Lung (tissue), 12 donors: ENCODE measurements around the gene GNAS. TPM values are rescaled to one million over a fixed set of nuclear protein-coding genes. Genes with fewer than 3 reads are reported as not detected.

Source experiments
- ATAC-seq: fragments of 200-7000 bp; cut with Tn5 transposase; one replicate; pipeline ENCODE4 v1.9.1; 2020; ENCODE audit warnings: moderate number of reproducible peaks; ENCODE audit not compliant: insufficient read depth, low FRiP score
- DNase-seq, 3 donors: peaks; one replicate each; pipeline ENCODE4 v3.0.0-alpha.2; 2013 to 2017
- H3K27ac ChIP-seq, 2 donors: one replicate each; pipeline ENCODE4 v1.5.1; 2013; ENCODE audit warnings: mild to moderate bottlenecking in 2 of 2, moderate library complexity in 2 of 2, control low read depth in 1 of 2, inconsistent platforms in 1 of 2, low read depth in 1 of 2, low read length in 1 of 2
- H3K27me3 ChIP-seq, 3 donors: one replicate each; pipeline ENCODE4 v1.5.1; 2013; ENCODE audit warnings: low read length in 2 of 3; ENCODE audit not compliant: control insufficient read depth in 3 of 3, insufficient read depth in 3 of 3
- H3K36me3 ChIP-seq, 4 donors: one replicate each; pipeline ENCODE4 v1.5.1; 2013; ENCODE audit warnings: low read length in 4 of 4, mild to moderate bottlenecking in 1 of 4, moderate library complexity in 1 of 4; ENCODE audit not compliant: control insufficient read depth in 4 of 4, insufficient read depth in 4 of 4
- H3K4me1 ChIP-seq, 5 donors: one replicate each; pipeline ENCODE4 v1.5.1; 2013; ENCODE audit warnings: low read length in 5 of 5, mild to moderate bottlenecking in 2 of 5, moderate library complexity in 1 of 5; ENCODE audit not compliant: control insufficient read depth in 5 of 5, insufficient read depth in 5 of 5
- H3K4me3 ChIP-seq: one replicate; pipeline ENCODE4 v1.5.1; 2013; ENCODE audit warnings: mild to moderate bottlenecking, control low read depth, moderate library complexity
- H3K9ac ChIP-seq, 2 donors: one replicate each; pipeline ENCODE4 v1.5.1; 2013; ENCODE audit warnings: low read length in 2 of 2, control low read depth in 1 of 2; ENCODE audit not compliant: insufficient read depth in 1 of 2
- H3K9me3 ChIP-seq, 4 donors: one replicate each; pipeline ENCODE4 v1.5.1; 2013; ENCODE audit warnings: low read length in 3 of 4, mild to moderate bottlenecking in 1 of 4, moderate library complexity in 1 of 4; ENCODE audit not compliant: control insufficient read depth in 4 of 4, insufficient read depth in 3 of 4
- CTCF ChIP-seq: IDR thresholded peaks from 2 replicates; pipeline ENCODE4 v1.5.1; 2012; ENCODE audit warnings: mild to moderate bottlenecking; ENCODE audit errors: control extremely low read depth, extremely low read depth
- WGBS, 2 donors: extraction: QIAGEN DNeasy Blood & Tissue Kit; methylation state at CpG; one replicate each; pipeline ENCODE4 v1.1.7; 2013; 5-methylcytosine and 5-hydroxymethylcytosine counted together
- polyA plus RNA-seq, 2 donors: library from polyadenylated mRNA; stranded (reverse); fragments of 200-250 nt; gene quantifications; one replicate each; pipeline ENCODE4 v1.2.1, GENCODE V29; 2013
- total RNA-seq, 2 donors: library from RNA; depleted of rRNA in 1 of 2; stranded (reverse); fragments of >200 nt in 1 of 2; gene quantifications; one replicate each; pipeline ENCODE4 v1.2.1, GENCODE V29; 2014 to 2021
- donor health status: control.
- donor health status: control.
- donor health status: Bipolar disorder and iron deficiency.
- donor health status: healthy.
- donor health status: DM: yes; HTN: yes; CAD: no.

GNAS gene
- total and polyA plus RNA-seq, 4 donors = 638 to 1,238 (median 887) TPM

- Histone ChIP-seq H3K9me3 (no peaks in the 10 kb centered on the region), H3K27me3 (peaks cover 0 to 28% (median 14%) of the 10 kb centered on the region in 3 donors), H3K36me3 (no peaks in the 10 kb centered on the region), H3K4me3 (no peak overlapping the region), H3K4me1 (peaks cover 0 to 8% (median 0%) of the 10 kb centered on the region in 5 donors), H3K9ac (no peak overlapping the region), H3K27ac (no peak overlapping the region)
- 79 to 88% methylated on average over 10 of the region's 10 CpGs for WGBS, 2 donors
- DNase-seq = no peak
- ATAC-seq = no peak
- TF ChIP-seq CTCF = no peak
Measured at GRCh38 chr20:58836616-58837204, 15.8 kb upstream of the GNAS start.

- H3K4me1 ChIP-seq = peaks cover 0 to 10% (median 2%) of the 10 kb centered on the region in 5 donors
- no peak overlapping the region for H3K27ac ChIP-seq
- no peak overlapping the region for H3K4me3 ChIP-seq
- no peaks in the 10 kb centered on the region for H3K9me3 ChIP-seq
- DNase-seq = no peak
- WGBS, 2 donors = 86 to 91% methylated on average over 1 of the region's 1 CpG
- H3K9ac ChIP-seq = no peak overlapping the region
- peaks cover 0 to 37% (median 22%) of the 10 kb centered on the region in 3 donors for H3K27me3 ChIP-seq
- no peak for ATAC-seq
- peaks cover 0 to 2% (median 0%) of the 10 kb centered on the region in 4 donors for H3K36me3 ChIP-seq
- no peak for TF ChIP-seq CTCF
Measured at GRCh38 chr20:58837717-58838116, 14.8 kb upstream of the GNAS start.

- Histone ChIP-seq H3K4me1 (peaks cover 0 to 10% (median 2%) of the 10 kb centered on the region in 5 donors), H3K27me3 (peaks cover 0 to 42% (median 27%) of the 10 kb centered on the region in 3 donors), H3K9me3 (no peaks in the 10 kb centered on the region), H3K36me3 (peaks cover 0 to 2% (median 0%) of the 10 kb centered on the region in 4 donors), H3K4me3 (no peak overlapping the region), H3K27ac (no peak overlapping the region), H3K9ac (no peak overlapping the region)
- WGBS, 2 donors = 75 to 81% methylated on average over 4 of the region's 4 CpGs
- ATAC-seq (no peak), DNase-seq (no peak)
- TF ChIP-seq CTCF = no peak
Measured at GRCh38 chr20:58838174-58838573, 14.3 kb upstream of the GNAS start.
